ENCODE measurements around the gene PIGA.
"Not testable (repeated sequence)": the region's sequence is repeated elsewhere in the genome, so short reads cannot be mapped to it uniquely, and the experiment has no call there.

DNA sequence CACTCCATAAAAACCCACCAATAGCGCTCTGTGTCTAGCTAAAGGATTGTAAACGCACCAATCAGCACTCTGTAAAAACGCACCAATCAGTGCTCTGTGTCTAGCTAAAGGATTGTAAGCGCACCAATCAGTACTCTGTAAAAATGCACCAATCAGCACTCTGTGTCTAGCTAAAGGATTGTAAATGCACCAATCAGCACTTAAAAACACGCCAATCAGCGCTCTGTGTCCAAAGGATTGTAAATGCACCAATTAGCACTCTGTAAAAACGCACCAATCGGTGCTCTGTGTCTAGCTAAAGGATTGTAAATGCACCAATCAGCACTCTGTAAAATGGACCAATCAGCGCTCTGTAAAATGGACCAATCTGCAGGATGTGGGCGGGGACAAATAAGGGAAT, 62.0 kb downstream of the PIGA start:
- TF ChIP-seq, protein P1, sequence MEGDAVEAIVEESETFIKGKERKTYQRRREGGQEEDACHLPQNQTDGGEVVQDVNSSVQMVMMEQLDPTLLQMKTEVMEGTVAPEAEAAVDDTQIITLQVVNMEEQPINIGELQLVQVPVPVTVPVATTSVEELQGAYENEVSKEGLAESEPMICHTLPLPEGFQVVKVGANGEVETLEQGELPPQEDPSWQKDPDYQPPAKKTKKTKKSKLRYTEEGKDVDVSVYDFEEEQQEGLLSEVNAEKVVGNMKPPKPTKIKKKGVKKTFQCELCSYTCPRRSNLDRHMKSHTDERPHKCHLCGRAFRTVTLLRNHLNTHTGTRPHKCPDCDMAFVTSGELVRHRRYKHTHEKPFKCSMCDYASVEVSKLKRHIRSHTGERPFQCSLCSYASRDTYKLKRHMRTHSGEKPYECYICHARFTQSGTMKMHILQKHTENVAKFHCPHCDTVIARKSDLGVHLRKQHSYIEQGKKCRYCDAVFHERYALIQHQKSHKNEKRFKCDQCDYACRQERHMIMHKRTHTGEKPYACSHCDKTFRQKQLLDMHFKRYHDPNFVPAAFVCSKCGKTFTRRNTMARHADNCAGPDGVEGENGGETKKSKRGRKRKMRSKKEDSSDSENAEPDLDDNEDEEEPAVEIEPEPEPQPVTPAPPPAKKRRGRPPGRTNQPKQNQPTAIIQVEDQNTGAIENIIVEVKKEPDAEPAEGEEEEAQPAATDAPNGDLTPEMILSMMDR (conservative IDR thresholded peaks at IDR 0.05; ENCODE audit: low read length): not testable (repeated sequence)
- not testable (repeated sequence) for TF ChIP-seq EZH2phosphoT487 (IDR thresholded peaks at IDR 0.05; ENCODE audit: borderline replicate concordance)

Measured in Loucy (cell line).